H1 (cell line): ENCODE results near the gene STXBP6. TPM values are rescaled to one million over a fixed set of nuclear protein-coding genes. Genes with fewer than 3 reads are reported as not detected.

Experiments
- ATF2 ChIP-seq: IDR thresholded peaks from 2 replicates; pipeline ENCODE4 v1.6.1; 2012; ENCODE audit warnings: low read length, inconsistent platforms
- ATF3 ChIP-seq: IDR thresholded peaks from 2 replicates; pipeline ENCODE4 v1.6.1; 2011; ENCODE audit warnings: low read depth, mild to moderate bottlenecking, low read length; ENCODE audit not compliant: insufficient read depth
- CTBP2 ChIP-seq: IDR thresholded peaks from 2 replicates; pipeline ENCODE4 v1.7.0; 2011; ENCODE audit warnings: borderline replicate concordance, mild to moderate bottlenecking, moderate library complexity, mixed read lengths, low read length; ENCODE audit not compliant: insufficient read depth, insufficient read length
- CTCF ChIP-seq, 3 experiments: IDR thresholded peaks; 1 replicate in 2 of 3; 2 replicates in 1 of 3; pipeline versions ENCODE4 v1.5.1 to v1.6.1; 2011; ENCODE audit warnings: low read length in 3 of 3, mild to moderate bottlenecking in 3 of 3, inconsistent platforms in 2 of 3, low read depth in 1 of 3, moderate library complexity in 1 of 3; ENCODE audit not compliant: insufficient read depth in 1 of 3; ENCODE audit errors: control extremely low read depth in 1 of 3
- RNF2 ChIP-seq: fragments of 200-900, 300-1000 bp; sonication (generic); IDR thresholded peaks from 2 replicates; pipeline ENCODE4 v1.7.1; 2016; ENCODE audit warnings: borderline replicate concordance, low read depth, mild to moderate bottlenecking, antibody characterized with exemption, low read length; ENCODE audit not compliant: poor library complexity, severe bottlenecking; ENCODE audit errors: missing control alignments
- SP1 ChIP-seq: IDR thresholded peaks from 2 replicates; pipeline ENCODE4 v1.6.1; 2011; ENCODE audit warnings: low read depth, low read length
- SP2 ChIP-seq: IDR thresholded peaks from 2 replicates; pipeline ENCODE4 v1.6.1; 2012; ENCODE audit warnings: mild to moderate bottlenecking, low read length, inconsistent platforms
- polyA plus RNA-seq, 7 experiments: library from polyadenylated mRNA; depleted of rRNA in 3 of 7; stranded (reverse) in 5 of 7; unstranded in 2 of 7; fragments of >200 nt in 5 of 7; fragments of 200-250 nt in 2 of 7; gene quantifications; 1 replicate in 5 of 7; 2 replicates in 1 of 7; 4 replicates in 1 of 7; pipeline versions ENCODE4 v1.2.1 to v1.2.3, GENCODE V29; 2011 to 2013; ENCODE audit warnings: missing spikeins in 2 of 7, mixed read lengths in 2 of 7
- total RNA-seq: library from RNA; stranded (reverse); fragmentation: NEBNext Ultra II Directional; extraction: Animal tissue kit (Norgen Biotek cat#: 25700); gene quantifications from 2 replicates; pipeline ENCODE4 v1.2.1, GENCODE V29; 2021

The STXBP6 gene
- total and polyA plus RNA-seq, 2 of the 8 experiments (the other 6 are each of a cell fraction or from before 2014, with no cell fraction given), result 9.4 to 18.1 TPM

DNA sequence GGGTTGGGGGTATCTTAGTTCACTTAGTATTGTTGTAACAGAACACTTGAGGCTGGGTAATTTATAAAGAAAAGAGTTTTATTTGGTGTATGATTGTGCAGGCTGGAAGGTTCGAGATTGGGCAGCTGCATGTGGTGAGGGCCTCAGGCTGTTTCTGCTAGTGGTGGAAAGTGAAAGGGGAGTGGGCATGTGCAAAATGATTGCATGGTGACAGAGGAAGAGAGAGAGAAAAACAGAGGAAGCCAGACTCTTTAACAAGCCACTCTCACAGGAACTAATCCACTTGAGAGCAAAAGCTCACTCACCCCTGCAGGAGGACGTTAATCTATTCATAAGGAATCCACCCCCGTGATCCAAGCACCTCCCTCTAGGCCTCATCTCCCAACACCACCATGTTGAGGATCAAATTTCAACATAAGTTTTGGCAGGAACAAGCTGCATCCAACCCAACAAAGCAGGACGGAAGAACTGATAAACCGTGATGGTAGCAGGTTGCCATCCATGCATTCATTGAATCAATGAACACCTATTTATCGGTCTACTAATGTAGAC is 251.0 kb downstream of the STXBP6 start (continued):
- TF ChIP-seq CTCF (IDR thresholded peaks at IDR 0.05; ENCODE audit: control extremely low read depth in 1 of 3, insufficient read depth in 1 of 3, low read depth in 1 of 3, low read length in 3 of 3) (no peak), SP1 (no peak), ATF3 (no peak), ATF2 (no peak), SP2 (no peak), CTBP2 (no peak), RNF2 (no peak)
